GM18858 (cell line): ENCODE results near the gene KRTAP6-3.

Experiments used
- ATAC-seq: cut with Tn5 transposase; IDR thresholded peaks from one replicate; pipeline ENCODE4 v1.9.1; 2021; ENCODE audit not compliant: unreplicated experiment

KRTAP6-3 gene

GRCh38 chr21:30592140-30592539 lies at the start of gene KRTAP6-3:
Gene KRTAP6-3, plus strand, starts transcription at chr21:30592440. Its CDS starts 6 bp downstream, at chr21:30592446.
- ATAC-seq = no peak

GRCh38 chr21:30552782-30553181 lies 39.5 kb upstream of the KRTAP6-3 start:
- no peak for ATAC-seq

GRCh38 chr21:30555095-30555494 lies 37.1 kb upstream of the KRTAP6-3 start:
- no peak for ATAC-seq

- ATAC-seq = no peak
These were observed 30.9 kb upstream of the KRTAP6-3 start, which contains the start of gene KRTAP19-7 for GRCh38 chr21:30561264-30561895. Gene KRTAP19-7, minus strand, starts transcription at chr21:30561314. Its CDS starts 25 bp downstream, at chr21:30561289.

- ATAC-seq = no peak
These were observed 30.3 kb upstream of the KRTAP6-3 start for GRCh38 chr21:30561957-30562356.

GRCh38 chr21:30563072-30563471 lies 29.2 kb upstream of the KRTAP6-3 start:
- no peak for ATAC-seq

GRCh38 chr21:30563630-30564029 lies 28.6 kb upstream of the KRTAP6-3 start:
- ATAC-seq = no peak

GRCh38 chr21:30567617-30568016 lies 24.6 kb upstream of the KRTAP6-3 start:
- ATAC-seq = no peak

- ATAC-seq = no peak
These were observed 14.5 kb upstream of the KRTAP6-3 start for GRCh38 chr21:30577766-30578165.

- ATAC-seq = no peak
These were observed 12.9 kb upstream of the KRTAP6-3 start for GRCh38 chr21:30579346-30579745.

GRCh38 chr21:30580132-30580531 lies 12.1 kb upstream of the KRTAP6-3 start:
- ATAC-seq = no peak

- ATAC-seq = no peak
These were observed 9.4 kb upstream of the KRTAP6-3 start for GRCh38 chr21:30582870-30583269.

GRCh38 chr21:30590297-30590696 lies 1.9 kb upstream of the KRTAP6-3 start, which contains the start of gene KRTAP22-2:
Gene KRTAP22-2, minus strand, starts transcription at chr21:30590397.
- no peak for ATAC-seq

GRCh38 chr21:30598802-30599201 lies 6.6 kb downstream of the KRTAP6-3 start, which contains the start of gene KRTAP6-2:
Gene KRTAP6-2, minus strand, starts transcription at chr21:30598902. Its CDS starts 28 bp downstream, at chr21:30598874.
- ATAC-seq = no peak

GRCh38 chr21:30600787-30601186 lies 8.5 kb downstream of the KRTAP6-3 start, which contains the start of gene KRTAP22-1:
Gene KRTAP22-1, plus strand, starts transcription at chr21:30601087.
- ATAC-seq = no peak

GRCh38 chr21:30605968-30606367 lies 13.7 kb downstream of the KRTAP6-3 start:
- no peak for ATAC-seq

- ATAC-seq = no peak
These were observed 19.9 kb downstream of the KRTAP6-3 start for GRCh38 chr21:30612132-30612531.

GRCh38 chr21:30613836-30614235 lies 21.6 kb downstream of the KRTAP6-3 start, which contains the start of gene KRTAP6-1:
Gene KRTAP6-1, minus strand, starts transcription at chr21:30613930. Its CDS starts 26 bp downstream, at chr21:30613904.
- ATAC-seq = no peak

- ATAC-seq = no peak
These were observed 23.0 kb downstream of the KRTAP6-3 start for GRCh38 chr21:30615199-30615598.

GRCh38 chr21:30616125-30616524 lies 23.9 kb downstream of the KRTAP6-3 start, which contains the start of gene KRTAP20-1:
Gene KRTAP20-1, plus strand, starts transcription at chr21:30616425. Its CDS starts 30 bp downstream, at chr21:30616455.
- ATAC-seq = no peak

GRCh38 chr21:30620080-30620479 lies 27.8 kb downstream of the KRTAP6-3 start:
- no peak for ATAC-seq

GRCh38 chr21:30620522-30620921 lies 28.3 kb downstream of the KRTAP6-3 start, which contains the start of gene KRTAP20-4:
Gene KRTAP20-4, plus strand, starts transcription at chr21:30620627.
- ATAC-seq = no peak
